B cell (primary cell): ENCODE results near the gene MPST. TPM values are rescaled to one million over a fixed set of nuclear protein-coding genes. Genes with fewer than 3 reads are reported as not detected.

Source experiments
- ATAC-seq: fragments of 200-7000 bp; cut with Tn5 transposase; one replicate; pipeline ENCODE4 v1.10.0; 2021; ENCODE audit warnings: low read depth, mild to moderate bottlenecking, moderate number of reproducible peaks, moderate library complexity
- CTCF ChIA-PET: fragments of 350-600 bp; sonication (Branson Sonifier 250); formaldehyde crosslinking; loops from one replicate; lab custom pipeline; 2021; ENCODE audit warnings: antibody characterized with exemption, inconsistent platforms; lab: Charles Lee
- POLR2A ChIA-PET: fragments of 350-600 bp; sonication (Branson Sonifier 250); formaldehyde crosslinking; loops from one replicate; lab custom pipeline; 2021; ENCODE audit warnings: antibody characterized with exemption; lab: Charles Lee
- DNase-seq: peaks from one replicate; pipeline ENCODE4 v3.0.0; 2013
- H2AFZ ChIP-seq: 2 replicates; pipeline ENCODE4 v1.6.1; 2012; ENCODE audit warnings: mild to moderate bottlenecking, low read depth, low read length; ENCODE audit not compliant: insufficient read depth, poor library complexity, severe bottlenecking
- H3K27ac ChIP-seq, 2 donors: 1 replicate in 1 of 2; 2 replicates in 1 of 2; pipeline ENCODE4 v1.5.1; 2012 to 2013; ENCODE audit warnings: low read length in 2 of 2, mild to moderate bottlenecking in 2 of 2, moderate library complexity in 1 of 2
- H3K27me3 ChIP-seq, 4 experiments: fragments of 200-600 bp in 1 of 4; sonication (generic) in 1 of 4; replicated peaks in 1 of 4; 1 replicate in 2 of 4; 2 replicates in 2 of 4; pipeline versions ENCODE4 v1.6.1 to v1.7.0; 2013 to 2016; ENCODE audit warnings: low read length in 3 of 4, mild to moderate bottlenecking in 2 of 4, mixed read lengths in 1 of 4, moderate library complexity in 1 of 4; ENCODE audit not compliant: insufficient read depth in 4 of 4, control insufficient read depth in 3 of 4; ENCODE audit errors: control extremely low read depth in 1 of 4
- H3K36me3 ChIP-seq, 2 experiments: replicated peaks in 1 of 2; 1 replicate in 1 of 2; 2 replicates in 1 of 2; pipeline versions ENCODE4 v1.6.1 to v1.7.1; 2013; ENCODE audit warnings: low read length in 1 of 2; ENCODE audit not compliant: insufficient read depth in 2 of 2, control insufficient read depth in 1 of 2; ENCODE audit errors: control extremely low read depth in 1 of 2, extremely low read depth in 1 of 2
- H3K4me1 ChIP-seq, 2 donors: fragments of 200-600 bp in 1 of 2; sonication (generic) in 1 of 2; 1 replicate in 1 of 2; 2 replicates in 1 of 2; pipeline versions ENCODE4 v1.5.1 to v1.6.1; 2013 to 2017; ENCODE audit warnings: low read length in 2 of 2; ENCODE audit not compliant: control insufficient read depth in 2 of 2, insufficient read depth in 2 of 2
- H3K4me2 ChIP-seq: replicated peaks from 2 replicates; pipeline ENCODE3; 2012; ENCODE audit warnings: mild to moderate bottlenecking, low read depth, low read length; ENCODE audit not compliant: poor library complexity, severe bottlenecking
- H3K4me3 ChIP-seq, 5 experiments: fragments of 200-600 bp in 1 of 5; sonication (generic) in 1 of 5; 1 replicate in 3 of 5; 2 replicates in 2 of 5; pipeline versions ENCODE4 v1.5.1 to v1.7.0; 2011 to 2016; ENCODE audit warnings: low read length in 4 of 5, mild to moderate bottlenecking in 4 of 5, low read depth in 2 of 5, control low read depth in 1 of 5, moderate library complexity in 1 of 5; ENCODE audit not compliant: insufficient read depth in 1 of 5; ENCODE audit errors: control extremely low read depth in 1 of 5, extremely low read depth in 1 of 5
- H3K79me2 ChIP-seq: fragments of 200-600 bp; sonication (generic); one replicate; pipeline ENCODE4 v1.6.0; 2016; ENCODE audit warnings: low read length; ENCODE audit not compliant: control insufficient read depth, insufficient read depth
- H3K9ac ChIP-seq: fragments of 200-600 bp; sonication (generic); 2 replicates; pipeline ENCODE4 v1.6.1; 2017; ENCODE audit warnings: mild to moderate bottlenecking, low read length, moderate library complexity
- H3K9me3 ChIP-seq, 3 donors: one replicate each; pipeline versions ENCODE4 v1.6.1 to v1.7.1; 2013; ENCODE audit warnings: low read length in 2 of 3; ENCODE audit not compliant: control insufficient read depth in 2 of 3, insufficient read depth in 1 of 3; ENCODE audit errors: control extremely low read depth in 1 of 3
- H4K20me1 ChIP-seq: 2 replicates; pipeline ENCODE4 v1.6.0; 2012; ENCODE audit warnings: mild to moderate bottlenecking, low read length; ENCODE audit not compliant: insufficient read depth, control insufficient read depth, poor library complexity, severe bottlenecking
- H3K27ac Mint-ChIP-seq: one replicate; pipeline ENCODE4 v1.8.0; 2021; ENCODE audit warnings: mixed read lengths
- H3K27me3 Mint-ChIP-seq: one replicate; pipeline ENCODE4 v1.8.0; 2021; ENCODE audit warnings: mixed read lengths
- H3K4me1 Mint-ChIP-seq: one replicate; pipeline ENCODE4 v1.8.0; 2021; ENCODE audit warnings: mixed read lengths
- H3K4me3 Mint-ChIP-seq: one replicate; pipeline ENCODE4 v1.8.0; 2021; ENCODE audit warnings: mixed read lengths
- H3K9me3 Mint-ChIP-seq: one replicate; pipeline ENCODE4 v1.8.0; 2022; ENCODE audit warnings: mixed read lengths; ENCODE audit not compliant: insufficient read depth
- EZH2 ChIP-seq: IDR thresholded peaks from 2 replicates; pipeline ENCODE4 v1.6.1; 2012; ENCODE audit warnings: borderline replicate concordance, low read depth, mild to moderate bottlenecking, moderate library complexity, low read length; ENCODE audit not compliant: insufficient read depth, poor library complexity, severe bottlenecking
- WGBS: methylation state at CpG from one replicate; pipeline ENCODE4 v1.1.5; 2013; ENCODE audit warnings: missing lambda C conversion rate; ENCODE audit not compliant: insufficient coverage; 5-methylcytosine and 5-hydroxymethylcytosine counted together
- intact Hi-C: fragments of 100-400 bp; cut with micrococcal nuclease; formaldehyde crosslinking; loops from one replicate; pipeline ENCODE4 v1.10.0; 2022
- polyA plus RNA-seq: library from polyadenylated mRNA; depleted of rRNA; stranded (reverse); fragments of >200 nt; gene quantifications from 2 replicates; pipeline ENCODE4 v1.2.3, GENCODE V29; 2012
- total RNA-seq, 2 donors: library from RNA; stranded (reverse); fragments of 120-200 nt in 1 of 2; gene quantifications; 1 replicate in 1 of 2; 2 replicates in 1 of 2; pipeline versions ENCODE4 v1.2.3 to v1.2.4, GENCODE V29; 2013 to 2022
- TF ChIP-seq, protein P1 (sequence below): fragments of 200-600 bp; IDR thresholded peaks from one replicate; pipeline ENCODE4 v1.8.0; 2022; ENCODE audit warnings: antibody characterized with exemption, mild to moderate bottlenecking

MPST gene
- total and polyA plus RNA-seq, 2 donors (not counting 1 experiment from before 2014, with no cell fraction given) = 11.2 to 17.7 TPM

DNA sequence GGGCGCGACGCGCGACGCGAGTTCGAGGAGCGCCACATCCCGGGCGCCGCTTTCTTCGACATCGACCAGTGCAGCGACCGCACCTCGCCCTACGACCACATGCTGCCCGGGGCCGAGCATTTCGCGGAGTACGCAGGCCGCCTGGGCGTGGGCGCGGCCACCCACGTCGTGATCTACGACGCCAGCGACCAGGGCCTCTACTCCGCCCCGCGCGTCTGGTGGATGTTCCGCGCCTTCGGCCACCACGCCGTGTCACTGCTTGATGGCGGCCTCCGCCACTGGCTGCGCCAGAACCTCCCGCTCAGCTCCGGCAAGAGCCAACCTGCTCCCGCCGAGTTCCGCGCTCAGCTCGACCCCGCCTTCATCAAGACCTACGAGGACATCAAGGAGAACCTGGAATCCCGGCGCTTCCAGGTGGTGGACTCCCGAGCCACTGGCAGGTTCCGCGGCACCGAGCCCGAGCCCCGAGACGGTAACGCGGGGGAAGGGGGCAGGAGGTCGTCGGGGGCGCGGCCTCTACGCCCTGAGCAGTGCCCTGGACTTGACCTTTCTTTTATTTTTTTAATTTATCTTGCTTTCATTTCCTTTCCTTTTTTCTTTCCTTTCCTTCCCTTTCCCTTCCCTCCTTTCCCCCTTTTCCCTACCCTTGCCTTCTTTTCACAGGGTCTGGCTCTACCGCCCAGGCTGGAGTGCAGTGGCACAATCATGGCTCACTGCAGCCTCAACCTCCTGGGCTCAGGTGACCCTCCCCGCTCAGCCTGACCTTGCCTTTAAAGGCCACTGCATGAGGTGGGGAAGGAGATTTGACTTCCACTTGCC, 5.0 kb downstream of the MPST start:
- Histone ChIP-seq H3K27me3 (no peaks in the 10 kb centered on the region), H3K36me3 (no peaks in the 10 kb centered on the region), H3K27ac (no peak overlapping the region), H3K9ac (no peak overlapping the region), H3K4me2 (no peak overlapping the region), H3K9me3 (no peaks in the 10 kb centered on the region), H2AFZ (no peak overlapping the region), H3K4me1 (peaks cover 9 to 15% of the 10 kb centered on the region in 2 donors), H4K20me1 (no peaks in the 10 kb centered on the region), H3K4me3 (no peak overlapping the region), H3K79me2 (peaks cover 5% of the 10 kb centered on the region)
- Mint-ChIP-seq H3K4me3 (no peak overlapping the region), H3K27ac (no peak overlapping the region), H3K27me3 (no peaks in the 10 kb centered on the region), H3K9me3 (no peaks in the 10 kb centered on the region), H3K4me1 (peaks cover 18% of the 10 kb centered on the region)
- no peak for ATAC-seq
- DNase-seq = no peak
- no peak for TF ChIP-seq EZH2
- TF ChIP-seq, protein P1, sequence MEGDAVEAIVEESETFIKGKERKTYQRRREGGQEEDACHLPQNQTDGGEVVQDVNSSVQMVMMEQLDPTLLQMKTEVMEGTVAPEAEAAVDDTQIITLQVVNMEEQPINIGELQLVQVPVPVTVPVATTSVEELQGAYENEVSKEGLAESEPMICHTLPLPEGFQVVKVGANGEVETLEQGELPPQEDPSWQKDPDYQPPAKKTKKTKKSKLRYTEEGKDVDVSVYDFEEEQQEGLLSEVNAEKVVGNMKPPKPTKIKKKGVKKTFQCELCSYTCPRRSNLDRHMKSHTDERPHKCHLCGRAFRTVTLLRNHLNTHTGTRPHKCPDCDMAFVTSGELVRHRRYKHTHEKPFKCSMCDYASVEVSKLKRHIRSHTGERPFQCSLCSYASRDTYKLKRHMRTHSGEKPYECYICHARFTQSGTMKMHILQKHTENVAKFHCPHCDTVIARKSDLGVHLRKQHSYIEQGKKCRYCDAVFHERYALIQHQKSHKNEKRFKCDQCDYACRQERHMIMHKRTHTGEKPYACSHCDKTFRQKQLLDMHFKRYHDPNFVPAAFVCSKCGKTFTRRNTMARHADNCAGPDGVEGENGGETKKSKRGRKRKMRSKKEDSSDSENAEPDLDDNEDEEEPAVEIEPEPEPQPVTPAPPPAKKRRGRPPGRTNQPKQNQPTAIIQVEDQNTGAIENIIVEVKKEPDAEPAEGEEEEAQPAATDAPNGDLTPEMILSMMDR = no peak
- ChIA-PET CTCF (no interaction called here), POLR2A (no interaction called here)
- intact Hi-C loops = no loop called here
- 97% methylated on average over 69 of the region's 71 CpGs for WGBS

- Histone ChIP-seq H3K9me3 (no peaks in the 10 kb centered on the region), H4K20me1 (no peaks in the 10 kb centered on the region), H3K4me1 (peaks cover 5 to 7% of the 10 kb centered on the region in 2 donors), H3K9ac (no peak overlapping the region), H3K27ac (no peak overlapping the region), H2AFZ (no peak overlapping the region), H3K4me2 (no peak overlapping the region), H3K79me2 (peaks cover 5% of the 10 kb centered on the region), H3K36me3 (no peaks in the 10 kb centered on the region), H3K27me3 (no peaks in the 10 kb centered on the region), H3K4me3 (no peak overlapping the region)
- Mint-ChIP-seq H3K9me3 (no peaks in the 10 kb centered on the region), H3K4me3 (no peak overlapping the region), H3K4me1 (peaks cover 12% of the 10 kb centered on the region), H3K27me3 (no peaks in the 10 kb centered on the region), H3K27ac (no peak overlapping the region)
- TF ChIP-seq EZH2 = no peak
- TF ChIP-seq, protein P1 = no peak
- ChIA-PET POLR2A (no interaction called here), CTCF (no interaction called here)
- ATAC-seq = no peak
- DNase-seq = no peak
- WGBS = 97% methylated on average over 10 of the region's 10 CpGs
- intact Hi-C loops = no loop called here
These were observed 6.0 kb downstream of the MPST start for GRCh38 chr22:37025500-37026070.
